Gastrocnemius medialis (tissue), 4 donors: ENCODE measurements around the gene CHURC1.

Experiments
- POLR2A ChIP-seq, 2 donors: fragments of 450-650 bp; IDR thresholded peaks; one replicate each; pipeline ENCODE4 v1.6.1; 2017; ENCODE audit warnings: antibody characterized with exemption in 2 of 2, mild to moderate bottlenecking in 2 of 2, moderate library complexity in 2 of 2
- TF ChIP-seq, protein P1 (sequence below), 5 experiments: fragments of 450-650 bp in 3 of 5; fragments of 200-600 bp in 2 of 5; sonication (generic) in 2 of 5; IDR thresholded peaks in 4 of 5; conservative IDR thresholded peaks in 1 of 5; 1 replicate in 4 of 5; 2 replicates in 1 of 5; pipeline ENCODE4 v1.5.1; 2016 to 2019; ENCODE audit warnings: antibody characterized with exemption in 5 of 5, mild to moderate bottlenecking in 3 of 5, moderate library complexity in 3 of 5

DNA sequence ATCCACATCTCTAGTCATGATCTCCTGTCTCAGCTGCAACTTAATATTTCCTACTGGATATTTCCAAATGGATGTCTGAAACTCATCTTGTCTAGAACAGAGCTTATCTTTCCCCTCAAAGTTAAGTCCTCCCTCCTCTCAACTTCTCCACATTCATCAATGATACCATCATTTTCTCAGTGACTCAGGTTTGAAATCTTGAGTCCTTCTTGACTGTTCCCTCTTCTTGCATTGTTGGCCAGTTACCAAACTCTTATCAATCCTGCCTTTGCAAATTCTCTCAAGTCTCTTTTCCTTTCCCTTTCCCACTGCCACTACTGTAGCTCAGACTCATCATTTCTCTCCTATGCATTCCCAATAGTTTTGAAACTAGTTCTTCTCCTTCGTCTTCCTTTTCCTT is 14.3 kb upstream of the CHURC1 start:
- TF ChIP-seq, protein P1, sequence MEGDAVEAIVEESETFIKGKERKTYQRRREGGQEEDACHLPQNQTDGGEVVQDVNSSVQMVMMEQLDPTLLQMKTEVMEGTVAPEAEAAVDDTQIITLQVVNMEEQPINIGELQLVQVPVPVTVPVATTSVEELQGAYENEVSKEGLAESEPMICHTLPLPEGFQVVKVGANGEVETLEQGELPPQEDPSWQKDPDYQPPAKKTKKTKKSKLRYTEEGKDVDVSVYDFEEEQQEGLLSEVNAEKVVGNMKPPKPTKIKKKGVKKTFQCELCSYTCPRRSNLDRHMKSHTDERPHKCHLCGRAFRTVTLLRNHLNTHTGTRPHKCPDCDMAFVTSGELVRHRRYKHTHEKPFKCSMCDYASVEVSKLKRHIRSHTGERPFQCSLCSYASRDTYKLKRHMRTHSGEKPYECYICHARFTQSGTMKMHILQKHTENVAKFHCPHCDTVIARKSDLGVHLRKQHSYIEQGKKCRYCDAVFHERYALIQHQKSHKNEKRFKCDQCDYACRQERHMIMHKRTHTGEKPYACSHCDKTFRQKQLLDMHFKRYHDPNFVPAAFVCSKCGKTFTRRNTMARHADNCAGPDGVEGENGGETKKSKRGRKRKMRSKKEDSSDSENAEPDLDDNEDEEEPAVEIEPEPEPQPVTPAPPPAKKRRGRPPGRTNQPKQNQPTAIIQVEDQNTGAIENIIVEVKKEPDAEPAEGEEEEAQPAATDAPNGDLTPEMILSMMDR (IDR thresholded peaks at IDR 0.05 in 4 of 5, conservative IDR thresholded peaks at IDR 0.05 in 1 of 5): no peak
- no peak for TF ChIP-seq POLR2A (IDR thresholded peaks at IDR 0.05)
